Progenitor cell of endocrine pancreas (in vitro differentiated cells): Measurements from ENCODE around the gene DOLPP1. TPM values are rescaled to one million over a fixed set of nuclear protein-coding genes. Genes with fewer than 3 reads are reported as not detected.
"Not testable (repeated sequence)": the region's sequence is repeated elsewhere in the genome, so short reads cannot be mapped to it uniquely, and the experiment has no call there.

Experiments used
- DNase-seq: peaks from one replicate; pipeline ENCODE4 v3.0.0; 2021; ENCODE audit warnings: low spot score; ENCODE audit not compliant: unreplicated experiment
- H3K27ac Mint-ChIP-seq: 2 replicates; pipeline ENCODE4 v1.8.0; 2021; ENCODE audit warnings: mild to moderate bottlenecking, moderate library complexity, mixed read lengths
- H3K27me3 Mint-ChIP-seq: 2 replicates; pipeline ENCODE4 v1.8.0; 2021; ENCODE audit warnings: mixed read lengths
- H3K36me3 Mint-ChIP-seq: 2 replicates; pipeline ENCODE4 v1.8.0; 2022; ENCODE audit warnings: mixed read lengths; ENCODE audit not compliant: insufficient read depth
- H3K4me1 Mint-ChIP-seq: 2 replicates; pipeline ENCODE4 v1.8.0; 2021; ENCODE audit warnings: low read depth, mixed read lengths
- H3K4me3 Mint-ChIP-seq: 2 replicates; pipeline ENCODE4 v1.8.0; 2021; ENCODE audit warnings: low read depth, mild to moderate bottlenecking, moderate library complexity, mixed read lengths
- H3K9me3 Mint-ChIP-seq: 2 replicates; pipeline ENCODE4 v1.8.0; 2021; ENCODE audit warnings: low read depth, mixed read lengths
- CTCF ChIP-seq: fragments of 200-600 bp; sonication (generic); IDR thresholded peaks from one replicate; pipeline ENCODE4 v1.5.0; 2021; ENCODE audit warnings: antibody characterized with exemption, mild to moderate bottlenecking; ENCODE audit not compliant: unreplicated experiment
- total RNA-seq: library from RNA; stranded (reverse); gene quantifications from 2 replicates; pipeline ENCODE4 v1.2.1, GENCODE V29; 2021

Gene DOLPP1
- total RNA-seq, 1 donor from 2014 or later = 29.3 TPM

- DNase-seq = no peak
- no peak for TF ChIP-seq CTCF
- Mint-ChIP-seq H3K36me3 (peaks cover 21% of the 10 kb centered on the region), H3K27me3 (no peaks in the 10 kb centered on the region), H3K4me1 (peaks cover 1% of the 10 kb centered on the region), H3K27ac (no peak overlapping the region), H3K9me3 (no peaks in the 10 kb centered on the region), H3K4me3 (no peak overlapping the region)
Observed at GRCh38 chr9:129121483-129121882, 40.6 kb downstream of the DOLPP1 start.

DNA sequence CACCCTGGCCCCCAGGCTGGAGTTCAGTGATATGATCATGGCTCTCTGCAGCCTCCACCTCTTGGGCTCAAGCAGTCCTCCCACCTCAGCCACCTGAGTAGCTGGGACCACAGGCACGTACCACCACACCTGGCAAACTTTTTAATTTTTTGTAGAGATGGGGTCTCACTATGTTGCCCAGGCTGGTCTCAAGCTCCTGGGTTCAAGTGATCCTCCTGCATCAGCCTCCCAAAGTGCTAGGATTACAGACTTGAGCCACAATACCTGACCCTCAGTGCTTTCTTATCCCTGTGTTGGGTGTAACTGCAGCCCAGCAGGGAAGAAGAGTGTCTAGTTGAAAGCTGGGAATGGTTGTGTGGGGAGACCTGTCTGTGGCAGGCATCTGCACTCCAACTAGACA, 41.2 kb downstream of the DOLPP1 start:
- peaks cover 21% of the 10 kb centered on the region for H3K36me3 Mint-ChIP-seq
- H3K4me3 Mint-ChIP-seq = no peak overlapping the region
- no peak for DNase-seq
- H3K27me3 Mint-ChIP-seq = no peaks in the 10 kb centered on the region
- H3K4me1 Mint-ChIP-seq = peaks cover 1% of the 10 kb centered on the region
- no peak overlapping the region for H3K27ac Mint-ChIP-seq
- no peaks in the 10 kb centered on the region for H3K9me3 Mint-ChIP-seq
- TF ChIP-seq CTCF = no peak

DNA sequence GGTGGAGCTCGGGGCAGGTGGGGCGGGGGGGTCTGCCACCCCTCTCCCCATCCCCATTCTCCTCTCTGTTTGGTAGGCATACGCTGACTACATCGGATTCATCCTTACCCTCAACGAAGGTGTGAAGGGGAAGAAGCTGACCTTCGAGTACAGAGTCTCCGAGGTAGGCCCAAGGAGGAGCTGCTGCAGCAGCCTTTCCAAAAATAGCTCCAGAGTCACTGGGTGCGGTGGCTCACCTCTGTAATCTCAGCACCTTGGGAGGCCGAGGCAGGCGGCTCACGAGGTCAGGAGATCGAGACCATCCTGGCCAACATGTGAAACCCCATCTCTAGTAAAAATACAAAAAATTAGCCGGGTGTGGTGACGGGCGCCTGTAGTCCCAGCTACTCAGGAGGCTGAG, 42.1 kb downstream of the DOLPP1 start:
- H3K4me3 Mint-ChIP-seq, H3K27me3 Mint-ChIP-seq, H3K4me1 Mint-ChIP-seq, DNase-seq, H3K9me3 Mint-ChIP-seq, H3K27ac Mint-ChIP-seq: not testable (repeated sequence)
- peaks cover 23% of the 10 kb centered on the region for H3K36me3 Mint-ChIP-seq

DNA sequence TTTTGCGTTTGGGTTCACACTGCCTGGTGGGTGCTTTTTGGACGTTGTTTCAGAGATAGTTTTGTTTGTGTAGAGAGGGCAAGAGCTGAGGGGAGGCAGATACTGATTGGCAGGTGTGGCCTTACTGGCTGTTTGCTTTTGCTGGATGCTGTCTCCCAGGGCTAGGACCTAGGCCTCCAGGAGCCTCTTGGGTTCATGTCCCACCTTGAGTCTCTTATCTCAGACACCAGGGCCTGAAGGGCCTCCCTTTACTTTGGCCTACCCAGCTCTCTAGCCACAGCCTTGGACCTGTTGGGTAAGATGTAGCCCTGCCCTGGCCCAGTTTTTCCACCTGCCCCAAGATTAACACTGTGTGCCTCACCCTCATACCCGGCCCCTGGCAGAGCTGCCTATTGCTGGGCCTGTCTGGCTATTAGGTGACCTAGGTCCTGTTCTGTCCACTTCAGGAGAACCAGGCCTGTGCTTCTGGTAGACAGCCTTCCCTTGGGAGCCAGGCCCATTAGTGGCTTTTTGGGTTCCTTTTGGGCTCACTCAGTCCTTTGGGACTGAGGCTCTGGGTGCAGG, 43.7 kb downstream of the DOLPP1 start:
- Mint-ChIP-seq H3K4me1 (peaks cover 1% of the 10 kb centered on the region), H3K27me3 (no peaks in the 10 kb centered on the region), H3K4me3 (no peak overlapping the region), H3K27ac (peak overlapping the region; percentile 86), H3K36me3 (peaks cover 21% of the 10 kb centered on the region), H3K9me3 (no peaks in the 10 kb centered on the region)
- DNase-seq = no peak
- no peak for TF ChIP-seq CTCF

DNA sequence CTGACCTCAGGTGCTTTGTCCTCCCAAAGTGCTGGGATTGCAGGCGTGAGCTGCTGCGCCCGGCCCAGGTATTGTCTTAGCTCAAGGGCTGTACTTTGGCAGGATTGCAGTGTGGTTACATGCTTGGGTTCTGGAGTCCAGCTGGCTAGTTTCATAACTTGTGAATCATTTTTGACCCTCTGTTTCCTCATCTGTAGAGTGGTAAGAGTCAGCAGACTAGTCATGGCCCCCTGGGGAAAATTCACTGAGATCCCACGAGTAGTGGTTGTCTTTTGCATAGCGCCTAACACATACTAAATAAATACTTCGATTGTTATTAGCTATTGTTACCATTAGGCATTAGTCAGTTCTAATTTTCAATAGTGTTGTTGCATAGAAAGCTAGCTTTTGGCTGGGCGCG, 44.6 kb downstream of the DOLPP1 start:
- Mint-ChIP-seq H3K4me3 (no peak overlapping the region), H3K27me3 (no peaks in the 10 kb centered on the region), H3K4me1 (peaks cover 1% of the 10 kb centered on the region), H3K9me3 (no peaks in the 10 kb centered on the region), H3K27ac (no peak overlapping the region), H3K36me3 (peaks cover 20% of the 10 kb centered on the region)
- no peak for DNase-seq
- TF ChIP-seq CTCF = no peak
